Prostate gland (tissue), 2 donors: ENCODE measurements around the gene ENOX1. TPM values are rescaled to one million over a fixed set of nuclear protein-coding genes. Genes with fewer than 3 reads are reported as not detected.

Experiments used
- DNase-seq: peaks from one replicate; pipeline ENCODE4 v3.0.0-alpha.2; 2019; ENCODE audit warnings: low spot score
- H3K27ac ChIP-seq, 2 donors: fragments of 200-600 bp; sonication (generic); 2 replicates each; pipeline ENCODE4 v1.5.1; 2017 to 2019
- H3K27me3 ChIP-seq: fragments of 200-600 bp; sonication (generic); replicated peaks from 2 replicates; pipeline ENCODE4 v1.5.1; 2019; ENCODE audit not compliant: insufficient read depth
- H3K36me3 ChIP-seq, 2 donors: fragments of 200-600 bp; sonication (generic); 1 replicate in 1 of 2; 2 replicates in 1 of 2; pipeline versions ENCODE4 v1.5.1 to v1.8.1; 2017 to 2019
- H3K4me1 ChIP-seq: fragments of 200-600 bp; sonication (generic); replicated peaks from 2 replicates; pipeline ENCODE4 v1.5.1; 2019
- H3K4me3 ChIP-seq, 2 donors: fragments of 200-600 bp; sonication (generic); 2 replicates each; pipeline ENCODE4 v1.5.1; 2017 to 2019
- H3K9me3 ChIP-seq: fragments of 200-600 bp; sonication (generic); 2 replicates; pipeline ENCODE4 v1.5.1; 2017
- POLR2A ChIP-seq: fragments of 450-650 bp; IDR thresholded peaks from one replicate; pipeline ENCODE4 v1.6.1; 2016; ENCODE audit warnings: antibody characterized with exemption, mild to moderate bottlenecking
- POLR2AphosphoS5 ChIP-seq: sonication (generic); formaldehyde crosslinking; IDR thresholded peaks from one replicate; pipeline ENCODE4 v1.6.1; 2017; ENCODE audit warnings: antibody characterized with exemption
- WGBS: methylation state at CpG from one replicate; pipeline ENCODE4 v1.1.5; 2018; 5-methylcytosine and 5-hydroxymethylcytosine counted together
- intact Hi-C: fragments of 100-400 bp; cut with DNase I; formaldehyde crosslinking; loops from one replicate; pipeline ENCODE4 v1.14.2; 2022
- total RNA-seq, 2 donors: library from RNA; depleted of rRNA; stranded (reverse); fragments of >200 nt; gene quantifications; one replicate each; pipeline ENCODE4 v1.1.0, GENCODE V29; 2016
- TF ChIP-seq, protein P1 (sequence below), 4 experiments: fragments of 200-600 bp in 2 of 4; fragments of 450-650 bp in 2 of 4; sonication (generic) in 2 of 4; IDR thresholded peaks; 1 replicate in 3 of 4; 2 replicates in 1 of 4; pipeline ENCODE4 v1.5.1; 2016 to 2019; ENCODE audit warnings: antibody characterized with exemption in 4 of 4, mild to moderate bottlenecking in 2 of 4, moderate library complexity in 2 of 4

Gene ENOX1
- total RNA-seq, 2 donors from 2014 or later, result 4.5 to 5.3 TPM

DNA sequence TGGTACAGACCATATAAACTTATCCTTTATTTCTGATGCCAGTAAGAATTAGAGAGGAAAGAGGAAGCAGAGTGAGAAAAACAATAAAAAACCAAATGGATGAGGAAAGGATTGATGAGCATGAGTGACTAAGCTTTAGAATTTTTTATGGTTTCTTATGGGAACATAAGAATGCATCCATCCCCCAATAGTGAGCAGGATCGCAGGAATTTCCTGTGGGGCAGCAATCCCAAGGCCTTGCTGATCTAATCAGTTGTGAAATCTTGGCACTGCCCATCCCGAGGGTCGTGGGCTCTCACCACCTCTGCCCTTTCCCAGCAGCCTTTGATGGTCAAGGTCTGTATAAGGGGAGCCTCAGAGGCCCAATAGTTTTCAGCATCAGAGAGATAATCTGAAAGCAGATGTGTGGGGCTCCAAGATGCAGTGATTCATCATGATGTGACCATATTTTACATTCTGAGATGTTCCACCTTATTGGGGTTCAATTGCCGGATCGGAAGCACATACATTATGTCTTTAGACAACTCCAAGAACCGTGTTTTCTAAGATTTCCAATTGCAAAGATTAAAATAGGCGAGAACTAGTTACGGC, 541.3 kb downstream of the ENOX1 start:
- Histone ChIP-seq H3K36me3 (no peaks in the 10 kb centered on the region), H3K4me1 (no peaks in the 10 kb centered on the region), H3K4me3 (no peak overlapping the region), H3K27ac (no peak overlapping the region), H3K9me3 (no peaks in the 10 kb centered on the region), H3K27me3 (no peaks in the 10 kb centered on the region)
- DNase-seq, result no peak
- TF ChIP-seq, protein P1, sequence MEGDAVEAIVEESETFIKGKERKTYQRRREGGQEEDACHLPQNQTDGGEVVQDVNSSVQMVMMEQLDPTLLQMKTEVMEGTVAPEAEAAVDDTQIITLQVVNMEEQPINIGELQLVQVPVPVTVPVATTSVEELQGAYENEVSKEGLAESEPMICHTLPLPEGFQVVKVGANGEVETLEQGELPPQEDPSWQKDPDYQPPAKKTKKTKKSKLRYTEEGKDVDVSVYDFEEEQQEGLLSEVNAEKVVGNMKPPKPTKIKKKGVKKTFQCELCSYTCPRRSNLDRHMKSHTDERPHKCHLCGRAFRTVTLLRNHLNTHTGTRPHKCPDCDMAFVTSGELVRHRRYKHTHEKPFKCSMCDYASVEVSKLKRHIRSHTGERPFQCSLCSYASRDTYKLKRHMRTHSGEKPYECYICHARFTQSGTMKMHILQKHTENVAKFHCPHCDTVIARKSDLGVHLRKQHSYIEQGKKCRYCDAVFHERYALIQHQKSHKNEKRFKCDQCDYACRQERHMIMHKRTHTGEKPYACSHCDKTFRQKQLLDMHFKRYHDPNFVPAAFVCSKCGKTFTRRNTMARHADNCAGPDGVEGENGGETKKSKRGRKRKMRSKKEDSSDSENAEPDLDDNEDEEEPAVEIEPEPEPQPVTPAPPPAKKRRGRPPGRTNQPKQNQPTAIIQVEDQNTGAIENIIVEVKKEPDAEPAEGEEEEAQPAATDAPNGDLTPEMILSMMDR (IDR thresholded peaks at IDR 0.05), result no peak
- no peak for TF ChIP-seq POLR2AphosphoS5
- no peak for TF ChIP-seq POLR2A
- intact Hi-C loops, result no loop called here
- WGBS, result 81% methylated on average over 8 of the region's 8 CpGs

DNA sequence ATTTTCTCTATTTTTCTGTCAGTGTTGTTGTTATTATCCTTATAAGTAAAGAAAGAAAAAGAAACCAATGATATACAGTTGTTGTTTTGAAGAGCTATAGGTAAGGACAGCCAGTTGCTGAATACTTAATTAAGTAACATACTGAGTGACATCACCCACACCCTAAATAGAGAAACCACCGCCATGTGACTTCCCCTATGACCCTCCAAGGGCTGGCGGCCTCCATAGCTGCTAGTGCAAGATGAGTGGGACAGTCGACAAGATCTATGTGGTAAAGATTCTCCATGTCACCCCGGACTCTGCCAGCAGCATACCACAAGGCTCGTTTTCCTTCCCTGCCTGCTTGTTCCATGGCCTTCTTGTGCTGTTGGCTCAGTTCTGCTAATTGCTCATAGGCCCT, 542.3 kb downstream of the ENOX1 start:
- no peak overlapping the region for H3K27ac ChIP-seq

GRCh38 chr13:43243711-43244110, 543.1 kb downstream of the ENOX1 start:
- no peak for DNase-seq
- H3K36me3 ChIP-seq, result no peaks in the 10 kb centered on the region
- no peak overlapping the region for H3K27ac ChIP-seq
- WGBS, result 84% methylated on average over 2 of the region's 2 CpGs
- intact Hi-C loops, result no loop called here
- H3K27me3 ChIP-seq, result no peaks in the 10 kb centered on the region
- H3K4me1 ChIP-seq, result no peaks in the 10 kb centered on the region
- H3K9me3 ChIP-seq, result no peaks in the 10 kb centered on the region
- H3K4me3 ChIP-seq, result no peak overlapping the region
- TF ChIP-seq POLR2AphosphoS5 (no peak), POLR2A (no peak)
- TF ChIP-seq, protein P1 (IDR thresholded peaks at IDR 0.05), result no peak

More for the DNA sequence above, 542.3 kb downstream of the ENOX1 start:
- Histone ChIP-seq H3K4me1 (no peaks in the 10 kb centered on the region), H3K36me3 (no peaks in the 10 kb centered on the region), H3K27me3 (no peaks in the 10 kb centered on the region), H3K9me3 (no peaks in the 10 kb centered on the region), H3K4me3 (no peak overlapping the region)
- TF ChIP-seq POLR2A (no peak), POLR2AphosphoS5 (no peak)
- TF ChIP-seq, protein P1 (IDR thresholded peaks at IDR 0.05), result no peak
- WGBS, result 93% methylated on average over 5 of the region's 5 CpGs
- intact Hi-C loops, result no loop called here
- no peak for DNase-seq

GRCh38 chr13:43242040-43242439, 544.7 kb downstream of the ENOX1 start:
- H3K9me3 ChIP-seq, result no peaks in the 10 kb centered on the region
- intact Hi-C loops, result no loop called here
- no peak for DNase-seq
- no peaks in the 10 kb centered on the region for H3K4me1 ChIP-seq
- no peak overlapping the region for H3K4me3 ChIP-seq
- 78% methylated on average over 1 of the region's 1 CpG for WGBS
- H3K36me3 ChIP-seq, result no peaks in the 10 kb centered on the region
- TF ChIP-seq, protein P1 (IDR thresholded peaks at IDR 0.05), result no peak
- no peak for TF ChIP-seq POLR2A
- no peak for TF ChIP-seq POLR2AphosphoS5
- no peak overlapping the region for H3K27ac ChIP-seq
- H3K27me3 ChIP-seq, result no peaks in the 10 kb centered on the region

DNA sequence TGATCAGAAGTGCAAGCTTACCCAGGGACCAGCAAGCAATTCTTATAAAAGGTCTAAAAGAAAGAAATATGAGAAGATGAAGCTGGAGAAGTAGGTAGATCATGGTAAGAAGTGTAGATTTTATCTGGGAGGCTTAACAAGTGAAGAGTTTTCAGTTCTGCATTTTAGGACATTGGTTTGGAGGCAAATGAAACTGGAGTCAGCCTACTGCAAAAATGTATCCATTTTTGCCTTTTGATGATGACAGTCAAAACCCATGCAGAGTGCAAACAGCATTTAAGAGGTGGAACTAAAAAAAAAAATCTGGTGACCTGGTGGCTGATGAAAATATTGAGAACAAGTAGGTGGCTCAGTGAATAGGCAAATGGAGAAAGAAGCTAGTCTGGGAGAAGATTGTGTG, 546.5 kb downstream of the ENOX1 start:
- TF ChIP-seq POLR2A (no peak), POLR2AphosphoS5 (no peak)
- TF ChIP-seq, protein P1 (IDR thresholded peaks at IDR 0.05), result no peak
- no peaks in the 10 kb centered on the region for H3K27me3 ChIP-seq
- no peaks in the 10 kb centered on the region for H3K36me3 ChIP-seq
- H3K9me3 ChIP-seq, result no peaks in the 10 kb centered on the region
- intact Hi-C loops, result no loop called here
- H3K27ac ChIP-seq, result no peak overlapping the region
- H3K4me1 ChIP-seq, result no peaks in the 10 kb centered on the region
- DNase-seq, result no peak
- no peak overlapping the region for H3K4me3 ChIP-seq
